H1 (cell line): ENCODE measurements around the gene ARL5A. TPM values are rescaled to one million over a fixed set of nuclear protein-coding genes. Genes with fewer than 3 reads are reported as not detected.

Experiments used
- CTCF ChIA-PET: fragments of 300-600 bp; sonication (Branson Sonifier 250); formaldehyde crosslinking; loops from one replicate; lab custom pipeline; 2021; ENCODE audit not compliant: partially characterized antibody; lab: Charles Lee
- POLR2A ChIA-PET: fragments of 300-600 bp; sonication (Branson Sonifier 250); formaldehyde crosslinking; loops from one replicate; lab custom pipeline; 2021; ENCODE audit warnings: inconsistent platforms; ENCODE audit not compliant: partially characterized antibody; lab: Charles Lee
- DNase-seq, 2 experiments: peaks; one replicate each; pipeline versions ENCODE4 v3.0.0 to v3.0.0-alpha.2; 2010 to 2022; ENCODE audit warnings: low spot score in 2 of 2, low read depth in 1 of 2, mixed read lengths in 1 of 2
- FAIRE-seq: peaks from 2 replicates; lab custom pipeline; 2011; peaks lifted over from hg19 to GRCh38; lab: Jason Lieb, UNC
- H2AFZ ChIP-seq: 2 replicates; pipeline ENCODE4 v1.8.1; 2012; ENCODE audit warnings: low read length, inconsistent platforms
- H2AK5ac ChIP-seq: 2 replicates; pipeline ENCODE4 v1.6.1; 2013; ENCODE audit warnings: low read depth, low read length
- H2BK120ac ChIP-seq: replicated peaks from 2 replicates; pipeline ENCODE3; 2013; ENCODE audit warnings: low read depth, low read length, inconsistent platforms
- H2BK12ac ChIP-seq: 2 replicates; pipeline ENCODE4 v1.6.1; 2013; ENCODE audit warnings: low read depth, low read length
- H2BK15ac ChIP-seq: 2 replicates; pipeline ENCODE4 v1.6.1; 2013; ENCODE audit warnings: low read length
- H2BK20ac ChIP-seq: 2 replicates; pipeline ENCODE4 v1.6.1; 2013; ENCODE audit warnings: low read length
- H2BK5ac ChIP-seq: 2 replicates; pipeline ENCODE4 v1.6.1; 2013; ENCODE audit warnings: low read depth, low read length
- H3K14ac ChIP-seq: 2 replicates; pipeline ENCODE4 v1.6.1; 2013; ENCODE audit warnings: inconsistent platforms; ENCODE audit not compliant: insufficient read length
- H3K18ac ChIP-seq: 2 replicates; pipeline ENCODE4 v1.6.1; 2013; ENCODE audit warnings: low read length; ENCODE audit errors: extremely low read depth
- H3K23ac ChIP-seq: 2 replicates; pipeline ENCODE4 v1.6.1; 2013; ENCODE audit warnings: inconsistent platforms; ENCODE audit not compliant: insufficient read length
- H3K23me2 ChIP-seq: 2 replicates; pipeline ENCODE4 v1.6.1; 2013; ENCODE audit warnings: low read depth, low read length
- H3K27ac ChIP-seq: 2 replicates; pipeline ENCODE4 v1.6.1; 2011; ENCODE audit warnings: low read depth, low read length, inconsistent platforms
- H3K27me3 ChIP-seq, 4 experiments: replicated peaks in 1 of 4; 1 replicate in 1 of 4; 2 replicates in 3 of 4; pipeline versions ENCODE4 v1.6.1 to v1.8.1; 2011 to 2013; ENCODE audit warnings: low read length in 3 of 4, mild to moderate bottlenecking in 3 of 4, inconsistent platforms in 2 of 4, mixed read lengths in 2 of 4, moderate library complexity in 1 of 4; ENCODE audit not compliant: control insufficient read depth in 3 of 4, insufficient read depth in 3 of 4; ENCODE audit errors: extremely low read depth in 1 of 4
- H3K36me3 ChIP-seq, 4 experiments: 2 replicates each; pipeline versions ENCODE4 v1.6.1 to v1.8.1; 2011 to 2013; ENCODE audit warnings: mild to moderate bottlenecking in 4 of 4, low read length in 3 of 4, moderate library complexity in 2 of 4, control low read depth in 1 of 4, inconsistent platforms in 1 of 4; ENCODE audit not compliant: insufficient read depth in 4 of 4, control insufficient read depth in 2 of 4
- H3K4ac ChIP-seq: replicated peaks from 2 replicates; pipeline ENCODE3; 2013; ENCODE audit warnings: low read length, low read depth, mixed read lengths, inconsistent platforms; ENCODE audit not compliant: insufficient read length
- H3K4me1 ChIP-seq, 4 experiments: replicated peaks in 1 of 4; 1 replicate in 1 of 4; 2 replicates in 3 of 4; pipeline versions ENCODE4 v1.6.1 to v1.8.1; 2011 to 2013; ENCODE audit warnings: low read length in 3 of 4, inconsistent platforms in 2 of 4, mixed read lengths in 1 of 4; ENCODE audit not compliant: insufficient read depth in 4 of 4, control insufficient read depth in 3 of 4
- H3K4me2 ChIP-seq, 2 experiments: 2 replicates each; pipeline versions ENCODE4 v1.6.1 to v1.8.1; 2011 to 2013; ENCODE audit warnings: low read depth in 2 of 2, low read length in 2 of 2, control low read depth in 1 of 2, inconsistent platforms in 1 of 2, mild to moderate bottlenecking in 1 of 2; ENCODE audit not compliant: insufficient read depth in 1 of 2
- H3K4me3 ChIP-seq, 4 experiments: fragments of 200-600, 300-600 bp in 1 of 4; sonication (generic), shearing (Covaris generic), sonication (Bioruptor Twin) in 1 of 4; 2 replicates each; pipeline versions ENCODE4 v1.5.1 to v1.8.1; 2011 to 2016; ENCODE audit warnings: low read length in 4 of 4, low read depth in 3 of 4, control low read depth in 2 of 4, inconsistent platforms in 2 of 4, mild to moderate bottlenecking in 2 of 4, mixed read lengths in 1 of 4, moderate library complexity in 1 of 4; ENCODE audit not compliant: insufficient read depth in 2 of 4; ENCODE audit errors: extremely low read depth in 1 of 4
- H3K56ac ChIP-seq: replicated peaks from 2 replicates; pipeline ENCODE3; 2013; ENCODE audit warnings: low read depth, mild to moderate bottlenecking, mixed read lengths, low read length, inconsistent platforms; ENCODE audit not compliant: insufficient read length
- H3K79me1 ChIP-seq: 2 replicates; pipeline ENCODE4 v1.6.1; 2013; ENCODE audit warnings: low read depth, low read length, control low read depth
- H3K79me2 ChIP-seq, 2 experiments: 2 replicates each; pipeline versions ENCODE4 v1.6.1 to v1.8.1; 2012 to 2013; ENCODE audit warnings: low read length in 2 of 2, mild to moderate bottlenecking in 2 of 2, inconsistent platforms in 1 of 2; ENCODE audit not compliant: insufficient read depth in 2 of 2, control insufficient read depth in 1 of 2
- H3K9ac ChIP-seq, 4 experiments: replicated peaks in 1 of 4; 1 replicate in 1 of 4; 2 replicates in 3 of 4; pipeline versions ENCODE4 v1.6.1 to v1.8.1; 2011 to 2013; ENCODE audit warnings: low read depth in 3 of 4, low read length in 3 of 4, control low read depth in 2 of 4, mild to moderate bottlenecking in 2 of 4, moderate library complexity in 2 of 4, inconsistent platforms in 1 of 4; ENCODE audit errors: extremely low read depth in 1 of 4
- H3K9me3 ChIP-seq, 2 experiments: 2 replicates each; pipeline versions ENCODE4 v1.6.1 to v1.8.1; 2012 to 2013; ENCODE audit warnings: mild to moderate bottlenecking in 2 of 2, moderate library complexity in 2 of 2, control low read depth in 1 of 2, inconsistent platforms in 1 of 2, low read depth in 1 of 2, low read length in 1 of 2, mixed read lengths in 1 of 2; ENCODE audit not compliant: insufficient read depth in 2 of 2
- H4K20me1 ChIP-seq, 2 experiments: replicated peaks in 1 of 2; 2 replicates each; pipeline versions ENCODE3 to v1.8.1; 2011 to 2013; ENCODE audit warnings: inconsistent platforms in 2 of 2, low read length in 2 of 2, mild to moderate bottlenecking in 1 of 2; ENCODE audit not compliant: insufficient read depth in 2 of 2, control insufficient read depth in 1 of 2
- H4K5ac ChIP-seq: 2 replicates; pipeline ENCODE4 v1.6.1; 2013; ENCODE audit warnings: low read length, low read depth, mixed read lengths, inconsistent platforms; ENCODE audit not compliant: insufficient read length
- H4K8ac ChIP-seq: 2 replicates; pipeline ENCODE4 v1.8.0; 2013; ENCODE audit warnings: mild to moderate bottlenecking, moderate library complexity, low read length, inconsistent platforms; ENCODE audit not compliant: insufficient read depth; ENCODE audit errors: extremely low read depth
- H4K91ac ChIP-seq: replicated peaks from 2 replicates; pipeline ENCODE3; 2013; ENCODE audit warnings: low read length, mixed read lengths, inconsistent platforms; ENCODE audit not compliant: insufficient read length
- WGBS, 2 experiments: shearing (Covaris generic) in 1 of 2; methylation state at CpG; one replicate each; pipeline versions ENCODE4 v1.1.6 to v1.1.7; 2013 to 2015; ENCODE audit warnings: low lambda C conversion rate in 2 of 2, mixed read lengths in 2 of 2, inconsistent platforms in 1 of 2, low coverage in 1 of 2, missing lambda C conversion rate in 1 of 2; ENCODE audit not compliant: insufficient replicate concordance in 2 of 2, insufficient coverage in 1 of 2, insufficient read length in 1 of 2; ENCODE audit errors: extremely low coverage in 1 of 2, missing lambda C conversion rate in 1 of 2; 5-methylcytosine and 5-hydroxymethylcytosine counted together
- polyA plus RNA-seq, 7 experiments: library from polyadenylated mRNA; depleted of rRNA in 3 of 7; stranded (reverse) in 5 of 7; unstranded in 2 of 7; fragments of >200 nt in 5 of 7; fragments of 200-250 nt in 2 of 7; gene quantifications; 1 replicate in 5 of 7; 2 replicates in 1 of 7; 4 replicates in 1 of 7; pipeline versions ENCODE4 v1.2.1 to v1.2.3, GENCODE V29; 2011 to 2013; ENCODE audit warnings: missing spikeins in 2 of 7, mixed read lengths in 2 of 7
- total RNA-seq: library from RNA; stranded (reverse); fragmentation: NEBNext Ultra II Directional; extraction: Animal tissue kit (Norgen Biotek cat#: 25700); gene quantifications from 2 replicates; pipeline ENCODE4 v1.2.1, GENCODE V29; 2021

The ARL5A gene
- total and polyA plus RNA-seq, 2 of the 8 experiments (the other 6 are each of a cell fraction or from before 2014, with no cell fraction given): 12.6 to 86.3 TPM

GRCh38 chr2:151758744-151759143 lies 69.5 kb downstream of the ARL5A start:
- H3K56ac ChIP-seq: no peak overlapping the region
- H2BK15ac ChIP-seq: no peak overlapping the region
- H3K79me1 ChIP-seq: no peaks in the 10 kb centered on the region
- no peaks in the 10 kb centered on the region for H3K9me3 ChIP-seq
- H3K4me2 ChIP-seq: no peak overlapping the region
- no peak overlapping the region for H3K14ac ChIP-seq
- no peaks in the 10 kb centered on the region for H3K27me3 ChIP-seq
- peaks cover 0 to 2% (median 0%) of the 10 kb centered on the region in 4 experiments; a peak in 1 of 7 replicates for H3K4me1 ChIP-seq
- H3K4me3 ChIP-seq: no peak overlapping the region
- H2AFZ ChIP-seq: no peak overlapping the region
- no peaks in the 10 kb centered on the region for H4K20me1 ChIP-seq
- DNase-seq: no peak
- H4K5ac ChIP-seq: no peak overlapping the region
- H3K27ac ChIP-seq: no peak overlapping the region
- 83% methylated on average over 3 of the region's 3 CpGs; no CpG with 5 or more reads in 1 of the 2 experiments for WGBS, 2 experiments
- no peak overlapping the region for H3K23ac ChIP-seq
- FAIRE-seq: no peak
- no peak overlapping the region for H2BK12ac ChIP-seq
- no peak overlapping the region for H2BK120ac ChIP-seq
- no peaks in the 10 kb centered on the region for H3K79me2 ChIP-seq
- no peak overlapping the region for H3K9ac ChIP-seq
- no peak overlapping the region for H3K18ac ChIP-seq
- H3K36me3 ChIP-seq: no peaks in the 10 kb centered on the region
- no peak overlapping the region for H3K4ac ChIP-seq
- CTCF ChIA-PET: interaction anchor here (0.6 kb wide), 1 partner anchor 987 kb away, joined by 3 read pairs; no protein-coding TSS in a partner anchor
- no peak overlapping the region for H2AK5ac ChIP-seq
- POLR2A ChIA-PET: no interaction called here
- H2BK5ac ChIP-seq: no peak overlapping the region
- H2BK20ac ChIP-seq: no peak overlapping the region
- H4K91ac ChIP-seq: no peak overlapping the region
- H4K8ac ChIP-seq: no peak overlapping the region
- no peaks in the 10 kb centered on the region for H3K23me2 ChIP-seq
